HCT116 (cell line): ENCODE data around the gene AUTS2. TPM values are rescaled to one million over a fixed set of nuclear protein-coding genes. Genes with fewer than 3 reads are reported as not detected.

ENCODE experiments used
- ATAC-seq: fragments of 200-7000 bp; cut with Tn5 transposase; 2 replicates; pipeline ENCODE4 v1.9.1; 2020; ENCODE audit warnings: mild to moderate bottlenecking, moderate library complexity
- BruUV-seq: library from RNA; stranded (reverse); fragments of 400-500 nt; replicated peaks from 2 replicates; lab custom pipeline; 2021; lab: Mats Ljungman, UMichigan
- CTCF ChIA-PET: fragments of 300-600 bp; sonication (Branson Sonifier 250); formaldehyde crosslinking; loops from one replicate; lab custom pipeline; 2021; ENCODE audit warnings: antibody characterized with exemption; lab: Charles Lee
- POLR2A ChIA-PET: fragments of 300-600, 350-600 bp; sonication (Branson Sonifier 250); formaldehyde crosslinking; loops from one replicate; lab custom pipeline; 2021; ENCODE audit warnings: antibody characterized with exemption; lab: Charles Lee
- RAD21 ChIA-PET, 2 experiments: fragments of 300-600 bp; sonication (Branson Sonifier 250); formaldehyde crosslinking; loops; one replicate each; lab custom pipeline; 2023; ENCODE audit warnings: low total read pairs in 2 of 2; ENCODE audit not compliant: uncharacterized antibody in 2 of 2, unreplicated experiment in 2 of 2, low non-redundant PET in 1 of 2; lab: Charles Lee
- DNase-seq: peaks from one replicate; pipeline ENCODE4 v3.0.0-alpha.2; 2010; ENCODE audit warnings: low read depth, low spot score
- H2AFZ ChIP-seq: fragments of 200-600 bp; shearing (Covaris generic), sonication (generic); 2 replicates; pipeline ENCODE4 v1.6.1; 2017; ENCODE audit warnings: low read depth, mixed run types, mixed read lengths, antibody characterized with exemption, low read length; ENCODE audit not compliant: poor library complexity, severe bottlenecking
- H3K27ac ChIP-seq: 2 replicates; pipeline ENCODE4 v1.5.1; 2012; ENCODE audit warnings: low read depth, low read length
- H3K27me3 ChIP-seq: fragments of 200-600 bp; sonication (generic); 2 replicates; pipeline ENCODE4 v1.6.1; 2016; ENCODE audit warnings: mixed run types, low read length, mixed read lengths; ENCODE audit not compliant: insufficient read depth
- H3K36me3 ChIP-seq, 2 experiments: fragments of 200-500 bp in 1 of 2; fragments of 200-600 bp in 1 of 2; sonication (Bioruptor generic) in 1 of 2; sonication (generic) in 1 of 2; 2 replicates each; pipeline versions ENCODE4 v1.5.1 to v1.6.1; 2014 to 2016; ENCODE audit warnings: low read length in 2 of 2, inconsistent platforms in 1 of 2, mixed read lengths in 1 of 2, mixed run types in 1 of 2; ENCODE audit not compliant: insufficient read depth in 2 of 2, control insufficient read depth in 1 of 2
- H3K4me1 ChIP-seq, 2 experiments: fragments of 200-600 bp in 1 of 2; sonication (generic) in 1 of 2; 2 replicates each; pipeline versions ENCODE4 v1.5.1 to v1.6.1; 2012 to 2017; ENCODE audit warnings: low read length in 2 of 2, inconsistent platforms in 1 of 2, mild to moderate bottlenecking in 1 of 2, mixed read lengths in 1 of 2, mixed run types in 1 of 2, moderate library complexity in 1 of 2; ENCODE audit not compliant: insufficient read depth in 2 of 2, control insufficient read depth in 1 of 2
- H3K4me2 ChIP-seq: fragments of 200-600 bp; sonication (generic); 2 replicates; pipeline ENCODE4 v1.6.1; 2017; ENCODE audit warnings: mixed run types, low read length, mixed read lengths
- H3K4me3 ChIP-seq, 2 experiments: fragments of 200-600 bp in 1 of 2; sonication (generic) in 1 of 2; replicated peaks in 1 of 2; 2 replicates each; pipeline ENCODE4 v1.5.1; 2011 to 2016; ENCODE audit warnings: low read length in 2 of 2, control low read depth in 1 of 2, low read depth in 1 of 2, mild to moderate bottlenecking in 1 of 2, mixed read lengths in 1 of 2, mixed run types in 1 of 2
- H3K79me2 ChIP-seq: fragments of 200-600 bp; sonication (generic); 2 replicates; pipeline ENCODE4 v1.6.1; 2017; ENCODE audit warnings: mild to moderate bottlenecking, mixed run types, low read length, moderate library complexity, mixed read lengths; ENCODE audit not compliant: insufficient read depth
- H3K9ac ChIP-seq: fragments of 200-600 bp; sonication (generic); 2 replicates; pipeline ENCODE4 v1.6.1; 2016; ENCODE audit warnings: low read length, mixed read lengths
- H3K9me2 ChIP-seq: fragments of 200-600 bp; sonication (generic), shearing (Covaris generic); 2 replicates; pipeline ENCODE4 v1.6.1; 2017; ENCODE audit warnings: mixed run types, mild to moderate bottlenecking, moderate library complexity; ENCODE audit not compliant: insufficient read depth
- H3K9me3 ChIP-seq, 2 experiments: fragments of 200-500 bp in 1 of 2; fragments of 200-600 bp in 1 of 2; sonication (Bioruptor generic) in 1 of 2; sonication (generic) in 1 of 2; 2 replicates each; pipeline ENCODE4 v1.6.1; 2014 to 2017; ENCODE audit warnings: low read length in 2 of 2, mixed read lengths in 2 of 2, inconsistent platforms in 1 of 2, low read depth in 1 of 2, mild to moderate bottlenecking in 1 of 2, mixed run types in 1 of 2, moderate library complexity in 1 of 2; ENCODE audit not compliant: control insufficient read depth in 1 of 2, insufficient read depth in 1 of 2
- H4K20me1 ChIP-seq: fragments of 200-600 bp; sonication (generic), shearing (Covaris generic); 2 replicates; pipeline ENCODE4 v1.6.1; 2017; ENCODE audit warnings: mixed run types, mild to moderate bottlenecking, moderate library complexity; ENCODE audit not compliant: insufficient read depth
- ELF1 ChIP-seq: IDR thresholded peaks from 2 replicates; pipeline ENCODE4 v1.6.1; 2012; ENCODE audit warnings: low read depth, borderline replicate concordance
- FOSL1 ChIP-seq: IDR thresholded peaks from 2 replicates; pipeline ENCODE4 v1.6.1; 2012; ENCODE audit warnings: low read depth
- MAX ChIP-seq: IDR thresholded peaks from 2 replicates; pipeline ENCODE4 v1.6.1; 2012
- POLR2A ChIP-seq: IDR thresholded peaks from 2 replicates; pipeline ENCODE4 v1.7.0; 2011; ENCODE audit warnings: borderline replicate concordance; ENCODE audit not compliant: insufficient read depth, insufficient read length; ENCODE audit errors: extremely low read depth
- POLR2AphosphoS5 ChIP-seq: IDR thresholded peaks from 2 replicates; pipeline ENCODE4 v1.6.1; 2011; ENCODE audit warnings: mild to moderate bottlenecking, low read depth, low read length, moderate library complexity
- RAD21 ChIP-seq: IDR thresholded peaks from 2 replicates; pipeline ENCODE4 v1.6.1; 2012; ENCODE audit warnings: low read depth, mild to moderate bottlenecking
- SP1 ChIP-seq: IDR thresholded peaks from 2 replicates; pipeline ENCODE4 v1.6.1; 2012; ENCODE audit warnings: low read depth
- SRF ChIP-seq: IDR thresholded peaks from 2 replicates; pipeline ENCODE4 v1.6.1; 2012; ENCODE audit warnings: low read depth
- TCF7L2 ChIP-seq: IDR thresholded peaks from 2 replicates; pipeline ENCODE4 v1.7.0; 2011; ENCODE audit warnings: borderline replicate concordance, inconsistent platforms; ENCODE audit not compliant: insufficient read depth, insufficient read length; ENCODE audit errors: extremely low read depth
- YY1 ChIP-seq: IDR thresholded peaks from 2 replicates; pipeline ENCODE4 v1.6.1; 2011; ENCODE audit warnings: low read length, low read depth, moderate library complexity, mild to moderate bottlenecking; ENCODE audit not compliant: insufficient replicate concordance; ENCODE audit errors: extremely low read depth
- ZBTB33 ChIP-seq: IDR thresholded peaks from 2 replicates; pipeline ENCODE4 v1.6.1; 2011; ENCODE audit warnings: mild to moderate bottlenecking, low read length, moderate library complexity; ENCODE audit not compliant: insufficient replicate concordance; ENCODE audit errors: extremely low read depth
- intact Hi-C: fragments of 100-400 bp; cut with micrococcal nuclease; formaldehyde crosslinking; loops from 2 replicates; pipeline ENCODE4 v1.10.0; 2022
- total RNA-seq: library from RNA; stranded (reverse); gene quantifications from one replicate; pipeline ENCODE4 v1.2.1, GENCODE V29; 2021; ENCODE audit not compliant: unreplicated experiment

The AUTS2 gene
- total RNA-seq, 1 experiment from 2014 or later = 0.93 TPM

DNA sequence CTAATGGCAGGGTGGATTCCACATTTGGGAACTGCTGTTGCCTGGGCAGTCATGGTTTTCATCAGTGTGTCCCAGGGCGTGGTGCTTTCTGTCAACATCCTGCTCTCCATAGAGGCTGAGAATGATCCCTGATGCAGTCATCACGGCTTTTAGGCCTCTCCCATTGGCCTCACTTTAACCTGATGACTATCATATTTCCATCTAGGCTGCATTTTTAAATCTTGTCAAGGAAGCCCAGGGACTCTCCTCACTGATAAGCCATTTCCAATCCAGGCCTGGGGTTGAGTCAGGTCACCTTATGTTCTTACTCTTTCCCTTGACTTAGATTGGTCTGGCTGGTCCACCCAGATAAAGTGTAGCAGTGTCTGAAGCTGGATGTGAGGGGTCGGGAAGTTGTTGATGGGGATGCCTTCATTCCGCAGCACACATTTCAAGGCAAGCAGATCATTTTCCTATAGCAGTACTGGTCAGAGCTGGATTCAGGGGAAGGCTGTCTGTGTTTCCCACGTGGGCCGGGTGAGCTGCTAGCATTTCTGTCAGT is 177.0 kb downstream of the AUTS2 start:
- RAD21 ChIA-PET = no interaction called here
- no peaks in the 10 kb centered on the region for H3K79me2 ChIP-seq
- H3K4me1 ChIP-seq = no peaks in the 10 kb centered on the region
- TF ChIP-seq POLR2A (no peak), POLR2AphosphoS5 (no peak), YY1 (no peak), SP1 (no peak), SRF (no peak), TCF7L2 (no peak), FOSL1 (no peak), MAX (no peak), RAD21 (no peak)
- ATAC-seq (no peak), DNase-seq (no peak)
- no peak overlapping the region for H3K4me3 ChIP-seq
- H3K4me2 ChIP-seq = no peak overlapping the region
- POLR2A ChIA-PET = no interaction called here
- H3K27ac ChIP-seq = no peak overlapping the region
- no TSS peak for BruUV-seq
- no peak overlapping the region for H2AFZ ChIP-seq
- intact Hi-C loops = no loop called here
- no peaks in the 10 kb centered on the region for H3K27me3 ChIP-seq
- H3K9ac ChIP-seq = no peak overlapping the region
- peaks cover 0 to 23% of the 10 kb centered on the region in 2 experiments; a peak in 2 of 4 replicates for H3K9me3 ChIP-seq
- no peaks in the 10 kb centered on the region for H3K9me2 ChIP-seq
- CTCF ChIA-PET = no interaction called here
- no peaks in the 10 kb centered on the region for H4K20me1 ChIP-seq
- H3K36me3 ChIP-seq = no peaks in the 10 kb centered on the region

DNA sequence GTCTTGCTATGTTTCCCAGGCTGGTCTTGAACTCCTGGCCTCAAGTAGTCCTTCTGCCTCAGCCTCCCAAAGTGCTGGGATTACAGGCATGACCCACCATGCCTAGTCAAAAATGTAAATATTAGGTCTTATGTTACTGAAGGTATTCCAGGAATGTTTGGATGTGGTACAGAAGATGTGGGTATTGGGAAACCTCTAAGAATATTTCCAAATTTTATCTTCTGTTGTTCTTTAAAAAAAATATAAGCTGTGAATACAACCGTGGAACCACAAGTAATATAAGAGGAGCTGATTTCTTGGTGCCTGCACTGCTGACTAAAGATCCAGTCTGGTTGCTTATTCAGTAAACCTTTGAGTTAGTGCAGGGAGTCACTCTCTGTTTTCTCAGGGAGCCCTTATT is 178.3 kb downstream of the AUTS2 start:
- H3K4me2 ChIP-seq = no peak overlapping the region
- H3K9ac ChIP-seq = no peak overlapping the region
- no peaks in the 10 kb centered on the region for H3K79me2 ChIP-seq
- no peaks in the 10 kb centered on the region for H3K36me3 ChIP-seq
- TF ChIP-seq ELF1 = no peak
- TF ChIP-seq ZBTB33 = no peak
- TF ChIP-seq POLR2A = no peak
- H2AFZ ChIP-seq = no peak overlapping the region
- DNase-seq (no peak), ATAC-seq (no peak)
- no peaks in the 10 kb centered on the region for H3K4me1 ChIP-seq
- no TSS peak for BruUV-seq
- ChIA-PET POLR2A (no interaction called here), CTCF (no interaction called here), RAD21 (no interaction called here)
- peaks cover 0 to 18% of the 10 kb centered on the region in 2 experiments; a peak in 2 of 4 replicates for H3K9me3 ChIP-seq
- intact Hi-C loops = no loop called here
- H3K4me3 ChIP-seq = no peak overlapping the region
- H3K27ac ChIP-seq = no peak overlapping the region
- no peaks in the 10 kb centered on the region for H4K20me1 ChIP-seq
- H3K27me3 ChIP-seq = no peaks in the 10 kb centered on the region
- H3K9me2 ChIP-seq = no peaks in the 10 kb centered on the region
